SHP77 (cell line): ENCODE measurements around the gene ICE2.
"Not testable (repeated sequence)": the region's sequence is repeated elsewhere in the genome, so short reads cannot be mapped to it uniquely, and the experiment has no call there.

Source experiments
- DNase-seq, 2 experiments: peaks; one replicate each; lab custom pipeline; 2025; lab: John Stamatoyannopoulos, UW

ICE2 gene

GRCh38 chr15:60406513-60407414, 72.2 kb downstream of the ICE2 start:
- DNase-seq = no peak

GRCh38 chr15:60405399-60405798, 73.5 kb downstream of the ICE2 start:
- DNase-seq = no peak

- not testable (repeated sequence) for DNase-seq
Measured at GRCh38 chr15:60404351-60404750, 74.6 kb downstream of the ICE2 start.

GRCh38 chr15:60400944-60401343, 78.0 kb downstream of the ICE2 start:
- no peak for DNase-seq

DNA sequence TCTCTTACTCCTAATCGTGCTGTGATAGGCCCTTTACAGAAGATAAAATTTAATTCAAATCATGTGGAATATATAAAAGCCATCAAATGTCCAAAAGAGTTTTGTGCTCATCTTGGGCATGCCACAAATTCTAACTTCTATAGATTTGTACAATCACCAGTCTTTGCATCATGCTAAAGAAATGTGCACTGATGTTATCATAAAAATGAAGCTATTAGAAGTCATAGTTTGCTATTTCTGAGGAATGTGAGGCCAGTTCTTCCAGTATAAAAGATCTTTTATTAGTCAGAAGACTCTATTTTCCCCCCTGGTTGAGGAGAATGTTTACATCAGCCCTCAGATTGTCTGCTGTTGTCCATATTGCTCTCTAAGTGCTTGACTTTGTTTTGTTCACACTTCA, 79.0 kb downstream of the ICE2 start:
- no peak for DNase-seq

DNA sequence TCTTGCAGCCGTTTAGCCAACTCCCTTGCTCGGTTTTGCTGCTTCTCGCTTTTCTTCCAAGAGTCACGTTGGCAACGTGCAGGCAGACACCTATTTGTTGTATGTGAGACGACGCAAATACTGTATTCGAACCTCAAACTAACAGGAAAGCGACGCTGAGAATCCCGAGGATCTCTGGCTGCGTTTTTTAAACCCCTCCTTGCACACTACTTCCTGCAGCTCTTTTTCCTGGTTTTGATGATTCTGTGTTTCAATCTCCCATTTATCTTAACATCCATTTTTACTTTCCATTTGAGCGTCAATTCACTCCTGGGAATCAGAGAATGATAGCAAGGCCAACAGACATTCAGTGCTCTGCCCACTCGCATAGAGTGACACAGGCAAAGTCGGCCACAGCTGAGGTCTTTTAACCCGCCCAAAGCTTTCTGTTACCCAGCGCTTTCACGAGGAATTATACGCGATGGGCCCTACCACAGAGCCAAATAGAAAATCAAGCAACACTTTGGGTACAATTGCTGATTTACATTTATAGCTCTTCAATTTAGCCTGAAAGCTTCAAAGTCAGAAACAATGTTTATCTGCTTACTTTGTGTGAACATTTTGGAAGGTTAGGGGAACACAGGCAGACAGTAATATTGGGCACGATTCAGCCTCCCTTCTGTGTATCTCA, 79.6 kb downstream of the ICE2 start:
- DNase-seq = no peak

DNA sequence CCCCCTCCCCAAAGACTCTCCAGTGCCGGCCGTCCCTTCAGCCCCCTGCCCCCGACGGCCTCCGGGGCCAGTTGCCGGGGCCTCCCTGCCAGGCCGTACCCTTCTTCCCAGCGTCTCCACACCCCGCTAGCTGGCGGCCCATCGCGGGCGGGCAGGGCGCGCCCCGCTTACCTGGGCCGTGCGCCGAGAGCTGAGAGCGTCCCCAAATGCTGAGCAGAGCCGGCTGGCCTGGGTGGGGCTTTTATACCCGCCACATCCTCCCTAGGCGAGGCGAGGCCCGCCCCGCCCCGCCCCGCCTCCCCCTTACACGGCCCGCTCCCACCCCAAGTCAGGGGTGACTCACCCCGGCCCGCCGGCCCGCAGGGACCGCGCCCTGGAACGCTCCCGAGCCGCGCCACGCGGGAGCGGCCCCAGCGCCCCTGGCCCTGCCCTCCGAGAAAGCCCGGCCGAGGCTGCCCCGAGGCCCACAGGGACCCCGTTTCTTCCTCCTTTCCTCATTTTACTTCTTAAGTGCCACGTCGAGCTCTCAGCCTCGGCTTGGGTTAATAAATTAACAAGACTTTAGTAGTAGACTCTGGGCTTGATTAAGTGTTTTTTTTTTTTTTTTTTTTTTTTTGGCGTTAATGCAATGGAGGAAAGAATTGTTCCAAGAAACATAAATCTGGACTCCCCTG, 81.0 kb downstream of the ICE2 start, which contains the start of gene ANXA2:
TSS of gene ANXA2 (minus strand) at position 215 of the 674 bp plus-strand sequence. CDS start 11,911 bp downstream, outside the sequence.
- peak in 1 of 2 experiments; percentile 23 for DNase-seq

DNA sequence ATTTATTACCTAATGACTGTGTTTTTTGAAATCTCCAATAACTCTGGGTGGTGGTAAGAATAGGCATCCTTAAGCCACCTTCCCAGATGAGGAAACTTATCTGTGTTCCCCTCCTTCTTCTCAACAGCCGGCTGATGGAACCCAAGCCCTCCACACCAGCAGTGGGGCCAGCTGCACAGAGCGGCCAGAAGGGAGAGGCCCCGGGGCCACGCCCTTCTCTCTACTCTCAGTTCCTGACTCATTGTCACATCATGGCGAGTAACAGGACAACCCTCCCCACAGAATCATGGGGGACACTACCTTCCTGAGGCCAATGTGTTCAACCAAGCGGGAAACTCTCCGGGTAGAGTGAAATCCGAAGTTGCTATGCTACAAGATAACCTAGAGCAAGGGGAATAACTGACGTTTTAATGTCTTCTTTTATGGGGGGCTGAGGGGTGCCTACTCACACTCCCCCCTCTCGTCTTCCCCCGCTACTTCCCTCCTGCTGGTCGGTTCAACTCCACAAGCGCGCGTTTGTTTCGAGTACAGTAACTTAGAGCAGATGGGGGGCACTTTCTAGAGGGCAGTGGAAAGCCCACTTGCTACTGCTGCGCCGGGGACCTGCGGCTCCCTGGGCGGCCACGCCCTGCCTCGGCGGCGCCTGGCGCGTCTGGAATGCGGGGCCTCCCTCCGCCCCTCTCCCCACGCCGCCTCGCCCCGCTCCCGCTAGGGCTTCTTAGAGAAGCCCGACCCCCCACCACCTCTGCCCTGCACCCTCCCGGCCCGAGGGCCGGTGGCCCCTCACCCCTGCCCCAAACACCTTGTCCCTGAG, 81.8 kb downstream of the ICE2 start:
- peak; percentile 58 to 65 for DNase-seq

DNA sequence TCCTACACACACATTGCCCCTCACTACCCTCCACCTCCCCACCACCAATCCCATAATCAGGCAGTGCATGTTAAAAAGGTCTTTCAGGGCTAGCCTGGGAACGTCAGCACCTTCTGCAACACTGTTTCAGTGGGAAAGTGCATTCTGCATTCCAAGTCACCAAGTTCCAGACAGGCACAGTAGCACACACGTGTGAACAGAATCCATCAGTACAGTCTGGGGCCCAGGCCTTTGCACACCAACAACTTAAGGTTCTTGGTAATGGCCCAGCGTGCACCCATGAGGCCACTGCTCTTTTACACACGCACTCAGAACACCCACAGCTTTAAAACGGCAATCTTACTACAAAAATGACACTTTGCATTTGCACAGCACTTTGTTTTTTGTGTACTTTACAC, 82.4 kb downstream of the ICE2 start:
- DNase-seq = no peak

DNA sequence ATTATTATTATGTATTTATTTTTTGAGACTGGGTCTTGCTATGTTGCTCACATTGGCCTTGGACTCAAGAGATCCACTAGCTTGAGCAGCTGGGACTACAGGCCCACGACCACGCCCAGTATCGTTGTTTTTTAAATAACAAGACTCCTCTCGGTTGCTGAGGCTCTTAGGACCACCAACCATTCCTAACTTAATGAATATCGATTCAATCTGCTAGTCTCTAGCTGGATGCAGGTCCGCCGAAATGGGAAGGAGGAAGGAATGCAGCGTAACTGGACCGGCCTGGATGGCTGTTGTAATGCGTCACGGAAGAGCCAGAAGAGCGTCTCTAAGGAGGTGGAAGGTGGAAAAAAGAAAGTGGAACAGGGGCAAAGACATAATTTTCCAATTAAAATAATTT, 82.8 kb downstream of the ICE2 start:
- no peak for DNase-seq

- DNase-seq = no peak
Measured at GRCh38 chr15:60395276-60396011, 83.5 kb downstream of the ICE2 start.

GRCh38 chr15:60394689-60395097, 84.2 kb downstream of the ICE2 start:
- no peak for DNase-seq

- DNase-seq = peak; percentile 88
Measured at GRCh38 chr15:60392986-60393790, 85.8 kb downstream of the ICE2 start.

GRCh38 chr15:60392601-60392985, 86.3 kb downstream of the ICE2 start:
- DNase-seq = peak; percentile 19 to 54

GRCh38 chr15:60391722-60392315, 87.1 kb downstream of the ICE2 start:
- DNase-seq = no peak

GRCh38 chr15:60390871-60391501, 88.0 kb downstream of the ICE2 start:
- DNase-seq = no peak

- DNase-seq = no peak
Measured at GRCh38 chr15:60390231-60390630, 88.7 kb downstream of the ICE2 start.

DNA sequence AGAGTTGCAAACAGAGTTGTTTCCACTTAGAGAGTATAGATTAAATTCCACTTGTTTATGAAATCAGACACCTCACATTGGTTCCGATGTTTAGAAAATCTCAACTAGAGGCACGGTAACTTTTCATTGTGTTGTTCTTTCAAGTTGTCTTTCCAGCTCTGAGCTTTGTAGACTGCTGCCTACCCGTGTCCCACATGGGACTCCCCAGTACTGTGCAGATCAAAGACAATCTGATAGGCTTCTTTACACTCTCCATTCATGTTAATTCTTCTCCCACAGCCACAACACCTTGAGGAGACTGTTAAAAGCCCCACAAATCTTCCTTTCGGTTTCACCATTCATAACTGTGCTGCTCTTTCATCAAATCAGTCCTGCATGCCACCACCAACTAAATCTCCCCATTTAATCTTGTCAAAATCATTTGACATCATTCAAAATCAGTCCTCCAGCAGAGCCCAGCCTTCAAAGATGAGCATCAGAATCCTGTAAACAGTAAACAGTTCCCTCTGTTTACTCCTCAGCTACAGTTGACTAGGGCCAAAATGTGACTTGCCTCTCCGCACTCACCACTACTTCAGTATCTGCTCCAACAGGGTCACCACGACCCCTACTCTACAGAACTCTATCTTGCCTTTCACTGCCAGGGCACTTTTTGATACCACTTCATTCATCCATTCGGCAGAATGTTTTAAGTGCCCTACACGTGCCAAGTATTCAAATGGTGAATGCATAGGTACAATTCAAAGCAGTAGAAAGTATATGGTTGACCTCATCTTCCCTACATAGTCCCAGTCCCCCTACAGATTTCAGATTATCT, 89.5 kb downstream of the ICE2 start:
- DNase-seq = no peak
